ENCODE results near the gene FNIP1. TPM values are rescaled to one million over a fixed set of nuclear protein-coding genes. Genes with fewer than 3 reads are reported as not detected.

Gene FNIP1
- polyA plus RNA-seq, 1 donor (not counting 4 experiments of a cell fraction or from before 2014, with no cell fraction given), result 14.6 TPM

DNA sequence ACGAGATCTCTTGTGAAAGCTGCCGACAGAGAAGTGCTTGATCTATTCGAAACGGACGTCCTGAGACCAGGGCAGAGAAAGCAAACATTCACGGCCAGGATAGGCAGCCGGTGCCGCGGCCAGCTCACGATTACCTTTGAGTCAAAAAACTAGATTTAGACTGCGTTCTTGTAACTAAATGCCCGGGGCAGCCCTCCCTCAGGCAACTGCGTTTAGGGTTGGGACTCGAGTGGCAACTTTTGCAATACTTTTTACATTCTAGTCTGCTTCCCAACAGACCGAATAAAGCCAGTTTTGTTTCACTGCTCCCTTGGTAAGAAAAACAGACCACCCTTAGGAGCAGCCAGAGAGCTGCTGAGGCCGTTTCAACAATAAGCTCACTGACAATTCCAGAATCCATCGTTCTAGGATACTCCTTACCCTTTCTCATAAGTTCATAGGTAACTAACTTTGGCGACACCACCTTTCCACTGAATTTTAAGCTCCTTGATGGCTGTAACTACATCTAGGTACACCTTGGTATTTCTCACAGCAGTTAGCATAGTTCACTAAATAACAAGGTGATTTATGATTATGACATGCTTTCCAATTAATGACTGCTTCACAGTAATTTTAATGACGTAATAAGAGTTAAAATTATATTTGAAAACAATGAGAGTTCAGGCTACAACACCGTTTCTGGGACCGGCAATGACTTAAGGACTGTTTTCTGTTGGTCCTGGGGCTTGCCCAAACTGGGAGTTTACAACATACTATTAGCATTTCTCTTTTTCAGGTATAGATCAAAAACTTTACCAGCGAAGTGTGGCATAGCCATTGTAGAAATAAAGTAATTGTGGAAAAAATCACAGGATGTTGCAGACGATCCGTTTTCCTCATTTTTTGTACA lies 160.9 kb downstream of the FNIP1 start:
- Histone ChIP-seq H3K36me3 (ENCODE audit: control insufficient read depth in 2 of 2, extremely low read depth in 1 of 2, insufficient read depth in 2 of 2, low read length in 2 of 2) (peaks cover 0 to 2% of the 10 kb centered on the region in 2 experiments), H3K27me3 (ENCODE audit: control insufficient read depth, extremely low read depth, insufficient read depth, low read length) (no peaks in the 10 kb centered on the region), H2AFZ (ENCODE audit: control insufficient read depth, low read length) (peak overlapping the region; percentile 67), H3K4me2 (ENCODE audit: control insufficient read depth, extremely low read depth, insufficient read depth, low read depth, low read length) (peak overlapping the region; percentile 95), H3K27ac (ENCODE audit: control insufficient read depth, insufficient read depth, low read length) (peak overlapping the region; percentile 91), H3K9me3 (ENCODE audit: control insufficient read depth, low read depth, low read length) (no peaks in the 10 kb centered on the region), H4K20me1 (ENCODE audit: control insufficient read depth, extremely low read depth, insufficient read depth, low read length) (no peaks in the 10 kb centered on the region), H3K4me3 (ENCODE audit: control insufficient read depth in 2 of 3, extremely low read depth in 1 of 3, insufficient read depth in 2 of 3, low read depth in 1 of 3, low read length in 3 of 3) (peak overlapping the region; percentile 55 to 97 (median 97)), H3K79me2 (ENCODE audit: control insufficient read depth, insufficient read depth, low read length) (peaks cover 41% of the 10 kb centered on the region), H3K9ac (ENCODE audit: control insufficient read depth, extremely low read depth, insufficient read depth, low read length) (peak overlapping the region; percentile 86), H3K9me1 (ENCODE audit: control insufficient read depth, extremely low read depth, insufficient read depth, low read length) (peaks cover 3% of the 10 kb centered on the region), H3K4me1 (ENCODE audit: control insufficient read depth, extremely low read depth, insufficient read depth, low read length) (peaks cover 28% of the 10 kb centered on the region)
- FAIRE-seq (no peak), DNase-seq (ENCODE audit: low read depth, low spot score) (no peak)
- dilution Hi-C loops (cut with MboI; ENCODE audit: extremely low pct_ligation_motif_present, low sequenced_read_pairs), result no loop called here
- TF ChIP-seq EZH2 (IDR thresholded peaks at IDR 0.05; ENCODE audit: low read length), result no peak
- TF ChIP-seq CTCF (optimal IDR thresholded peaks at IDR 0.05 in 1 of 3, IDR thresholded peaks at IDR 0.05 in 1 of 3, conservative IDR thresholded peaks at IDR 0.05 in 1 of 3; ENCODE audit: extremely low read depth in 1 of 3, insufficient read depth in 2 of 3, low read length in 3 of 3), result no peak

DNA sequence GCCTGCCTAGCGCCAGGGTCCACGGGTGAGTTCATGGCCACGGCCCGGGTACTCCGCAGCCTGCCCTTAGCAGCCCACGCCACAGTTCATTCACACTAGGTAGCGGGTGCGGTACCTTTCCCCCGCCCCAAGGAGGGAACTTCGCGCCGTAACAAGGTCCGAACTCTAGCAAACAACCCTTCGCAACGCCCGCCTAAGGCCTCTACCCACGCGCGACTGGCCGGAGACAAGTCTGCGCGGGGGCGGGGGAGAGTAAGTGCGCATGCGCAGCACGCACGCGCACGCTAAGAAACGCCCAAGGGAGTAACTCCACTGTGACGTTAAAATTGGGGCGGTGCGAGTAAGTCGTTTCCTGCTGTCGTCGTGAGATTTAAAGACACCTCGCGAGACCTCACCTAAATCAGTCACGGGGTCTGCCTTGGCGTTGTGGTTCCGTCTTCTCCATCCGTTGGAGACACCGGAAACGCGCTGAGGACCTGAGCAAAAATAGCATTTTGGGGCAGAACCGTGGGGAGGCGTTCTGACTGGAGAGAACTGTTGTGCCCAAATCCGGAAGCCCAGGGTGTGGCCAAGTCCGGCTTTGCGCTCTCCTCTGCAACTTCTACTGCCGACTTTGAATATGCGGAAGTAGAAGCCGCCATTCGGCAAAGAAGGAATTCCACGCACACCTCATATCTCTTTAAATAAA lies 161.7 kb downstream of the FNIP1 start, which contains the start of gene RAPGEF6:
TSS of gene RAPGEF6 (minus strand) at position 234 of the 688 bp plus-strand sequence. CDS start at position 35, 199 bp downstream.
- dilution Hi-C loops (cut with MboI; ENCODE audit: extremely low pct_ligation_motif_present, low sequenced_read_pairs), result no loop called here
- peaks cover 3% of the 10 kb centered on the region for H3K9me1 ChIP-seq (ENCODE audit: control insufficient read depth, extremely low read depth, insufficient read depth, low read length)
- H3K27me3 ChIP-seq (ENCODE audit: control insufficient read depth, extremely low read depth, insufficient read depth, low read length), result no peaks in the 10 kb centered on the region
- H3K27ac ChIP-seq (ENCODE audit: control insufficient read depth, insufficient read depth, low read length), result peak within 1 kb of the TSS; percentile 91
- H3K4me3 ChIP-seq (ENCODE audit: control insufficient read depth in 2 of 3, extremely low read depth in 1 of 3, insufficient read depth in 2 of 3, low read depth in 1 of 3, low read length in 3 of 3), result peak within 1 kb of the TSS; percentile 77 to 97 (median 97)
- peak within 1 kb of the TSS; percentile 86 for H3K9ac ChIP-seq (ENCODE audit: control insufficient read depth, extremely low read depth, insufficient read depth, low read length)
- peaks cover 0 to 2% of the 10 kb centered on the region in 2 experiments for H3K36me3 ChIP-seq (ENCODE audit: control insufficient read depth in 2 of 2, extremely low read depth in 1 of 2, insufficient read depth in 2 of 2, low read length in 2 of 2)
- peak within 1 kb of the TSS; percentile 97 for H2AFZ ChIP-seq (ENCODE audit: control insufficient read depth, low read length)
- no peaks in the 10 kb centered on the region for H3K9me3 ChIP-seq (ENCODE audit: control insufficient read depth, low read depth, low read length)
- peaks cover 30% of the 10 kb centered on the region for H3K4me1 ChIP-seq (ENCODE audit: control insufficient read depth, extremely low read depth, insufficient read depth, low read length)
- TF ChIP-seq CTCF (optimal IDR thresholded peaks at IDR 0.05 in 1 of 3, IDR thresholded peaks at IDR 0.05 in 1 of 3, conservative IDR thresholded peaks at IDR 0.05 in 1 of 3; ENCODE audit: extremely low read depth in 1 of 3, insufficient read depth in 2 of 3, low read length in 3 of 3), result peak in 1 of 3 experiments; percentile 14
- no peak for TF ChIP-seq EZH2 (IDR thresholded peaks at IDR 0.05; ENCODE audit: low read length)
- no peaks in the 10 kb centered on the region for H4K20me1 ChIP-seq (ENCODE audit: control insufficient read depth, extremely low read depth, insufficient read depth, low read length)
- H3K4me2 ChIP-seq (ENCODE audit: control insufficient read depth, extremely low read depth, insufficient read depth, low read depth, low read length), result peak within 1 kb of the TSS; percentile 95
- peak; percentile 89 for FAIRE-seq
- H3K79me2 ChIP-seq (ENCODE audit: control insufficient read depth, insufficient read depth, low read length), result peaks cover 48% of the 10 kb centered on the region
- DNase-seq (ENCODE audit: low read depth, low spot score), result peak; percentile 96

Data from keratinocyte (primary cell).